GM23248 (cell line): ENCODE data around the gene KRTAP4-3. TPM values are rescaled to one million over a fixed set of nuclear protein-coding genes. Genes with fewer than 3 reads are reported as not detected.
"Not testable (repeated sequence)": the region's sequence is repeated elsewhere in the genome, so short reads cannot be mapped to it uniquely, and the experiment has no call there.

Experiments used
- DNase-seq: peaks from one replicate; pipeline ENCODE4 v3.0.0-alpha.2; 2015
- H2AFZ ChIP-seq: fragments of 200-600 bp; sonication (generic); 2 replicates; pipeline ENCODE4 v1.6.1; 2016; ENCODE audit warnings: antibody characterized with exemption
- H3F3A ChIP-seq: fragments of 200-600 bp; sonication (generic); 2 replicates; pipeline ENCODE4 v1.6.1; 2016; ENCODE audit warnings: mild to moderate bottlenecking, antibody characterized with exemption, mixed run types; ENCODE audit not compliant: insufficient read depth
- H3K27ac ChIP-seq: fragments of 200-600 bp; sonication (generic); 2 replicates; pipeline ENCODE4 v1.5.1; 2016; ENCODE audit warnings: mild to moderate bottlenecking
- H3K27me3 ChIP-seq: fragments of 200-600 bp; sonication (generic); replicated peaks from 2 replicates; pipeline ENCODE4 v1.6.1; 2016; ENCODE audit warnings: mild to moderate bottlenecking; ENCODE audit not compliant: insufficient read depth
- H3K36me3 ChIP-seq: fragments of 200-600 bp; sonication (generic); 2 replicates; pipeline ENCODE4 v1.6.1; 2016; ENCODE audit warnings: low read depth, mild to moderate bottlenecking
- H3K4me1 ChIP-seq: fragments of 200-600 bp; sonication (generic); 2 replicates; pipeline ENCODE4 v1.6.1; 2016; ENCODE audit warnings: mild to moderate bottlenecking; ENCODE audit not compliant: insufficient read depth
- H3K4me2 ChIP-seq: fragments of 200-600 bp; sonication (generic); one replicate; pipeline ENCODE4 v1.6.1; 2016; ENCODE audit warnings: mild to moderate bottlenecking; ENCODE audit not compliant: unreplicated experiment
- H3K4me3 ChIP-seq: fragments of 200-600 bp; sonication (generic); 2 replicates; pipeline ENCODE4 v1.5.1; 2016; ENCODE audit warnings: mild to moderate bottlenecking
- H3K79me2 ChIP-seq: fragments of 200-600 bp; sonication (generic); 2 replicates; pipeline ENCODE4 v1.6.1; 2016; ENCODE audit warnings: mild to moderate bottlenecking; ENCODE audit not compliant: insufficient read depth
- H3K9ac ChIP-seq: fragments of 200-600 bp; sonication (generic); 2 replicates; pipeline ENCODE4 v1.6.1; 2016; ENCODE audit warnings: mild to moderate bottlenecking
- H3K9me2 ChIP-seq: fragments of 200-600 bp; sonication (generic); 2 replicates; pipeline ENCODE4 v1.6.1; 2016; ENCODE audit warnings: mixed run types, mild to moderate bottlenecking, moderate library complexity; ENCODE audit not compliant: insufficient read depth
- H3K9me3 ChIP-seq: fragments of 200-600 bp; sonication (generic); one replicate; pipeline ENCODE4 v1.6.1; 2017; ENCODE audit warnings: low read depth
- H4K20me1 ChIP-seq: fragments of 200-600 bp; sonication (generic); 2 replicates; pipeline ENCODE4 v1.6.0; 2016; ENCODE audit not compliant: insufficient read depth
- EZH2 ChIP-seq: fragments of 200-600 bp; sonication (generic); IDR thresholded peaks from 2 replicates; pipeline ENCODE4 v1.6.1; 2018; ENCODE audit warnings: antibody characterized with exemption, mild to moderate bottlenecking; ENCODE audit not compliant: insufficient read depth, poor library complexity, severe bottlenecking
- EZH2phosphoT487 ChIP-seq: fragments of 200-600 bp; sonication (generic); IDR thresholded peaks from 2 replicates; pipeline ENCODE4 v1.6.1; 2018; ENCODE audit warnings: antibody characterized with exemption, moderate library complexity, mild to moderate bottlenecking, low read depth; ENCODE audit not compliant: insufficient read depth
- WGBS, 2 experiments: methylation state at CpG; one replicate each; pipeline ENCODE4 v1.1.6; 2015 to 2017; ENCODE audit warnings: low lambda C conversion rate in 2 of 2, low coverage in 1 of 2; ENCODE audit errors: missing lambda C conversion rate in 2 of 2; 5-methylcytosine and 5-hydroxymethylcytosine counted together
- in situ Hi-C: fragments of 300-500 bp; cut with MboI; formaldehyde crosslinking; loops from 2 replicates; pipeline ENCODE4 v1.15.0; 2020
- polyA plus RNA-seq: library from polyadenylated mRNA; unstranded; fragments of >200 nt; fragmentation: Nextera tagmentation; extraction: Ambion mirVana; gene quantifications from 2 replicates; pipeline ENCODE4 v1.2.1, GENCODE V29; 2016
- total RNA-seq: library from RNA; depleted of rRNA; stranded (reverse); fragments of >200 nt; shearing (Covaris generic); gene quantifications from 2 replicates; pipeline ENCODE4 v1.2.3, GENCODE V29; 2014

KRTAP4-3 gene
- total and polyA plus RNA-seq, 2 experiments from 2014 or later: not detected

DNA sequence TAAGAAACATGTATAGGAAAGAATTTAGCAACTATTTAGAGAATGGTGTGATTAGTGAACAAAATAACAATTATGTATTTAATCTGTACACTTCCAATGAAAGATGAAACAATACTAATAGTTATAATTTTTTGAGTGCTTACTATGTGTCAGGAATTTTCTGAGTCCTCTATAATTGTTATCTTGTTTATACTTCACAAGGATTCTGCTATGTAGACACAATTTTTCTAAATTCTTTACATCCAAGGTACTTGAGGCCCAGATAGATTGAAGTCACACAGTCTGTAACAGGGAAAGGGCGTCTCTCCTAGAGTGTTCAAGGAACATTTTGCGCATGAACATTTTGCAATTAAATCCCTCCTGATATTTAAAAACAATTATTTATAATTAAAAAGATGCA is 43.0 kb downstream of the KRTAP4-3 start:
- Histone ChIP-seq H3K27ac (no peak overlapping the region), H3K9me3 (no peaks in the 10 kb centered on the region), H3K9ac (no peak overlapping the region), H3K27me3 (no peaks in the 10 kb centered on the region), H3K4me2 (no peak overlapping the region), H2AFZ (no peak overlapping the region), H4K20me1 (no peaks in the 10 kb centered on the region), H3K9me2 (no peaks in the 10 kb centered on the region), H3K79me2 (no peaks in the 10 kb centered on the region), H3K4me3 (no peak overlapping the region), H3F3A (peaks cover 7% of the 10 kb centered on the region), H3K4me1 (peaks cover 13% of the 10 kb centered on the region), H3K36me3 (no peaks in the 10 kb centered on the region)
- TF ChIP-seq EZH2 (no peak), EZH2phosphoT487 (no peak)
- DNase-seq: no peak
- WGBS, 2 experiments: 97 to 100% methylated on average over 2 of the region's 2 CpGs
- in situ Hi-C loops: no loop called here

DNA sequence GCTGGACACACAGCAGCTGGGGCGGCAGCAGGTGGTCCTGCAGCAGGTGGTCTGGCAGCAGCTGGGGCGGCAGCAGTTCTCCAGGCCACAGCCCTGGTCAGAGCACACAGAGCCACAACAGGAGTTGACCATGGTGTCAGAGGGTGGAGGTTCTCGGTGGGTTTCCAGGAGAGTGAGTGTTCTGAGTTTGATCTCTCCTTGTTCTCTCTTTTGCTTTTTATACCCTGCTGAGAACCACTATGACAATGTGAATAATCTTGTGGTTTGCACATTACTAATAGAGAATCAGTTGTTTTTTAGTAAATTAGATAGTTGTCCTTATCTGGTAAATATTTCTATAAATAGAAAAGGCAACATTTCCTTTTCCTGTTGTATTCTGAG is 44.0 kb downstream of the KRTAP4-3 start, which contains the start of gene KRTAP4-12:
TSS of gene KRTAP4-12 (minus strand) at position 192 of the 381 bp plus-strand sequence. CDS start at position 132, 60 bp downstream.
- H3K27ac ChIP-seq, H3K27me3 ChIP-seq, in situ Hi-C loops: not testable (repeated sequence)

DNA sequence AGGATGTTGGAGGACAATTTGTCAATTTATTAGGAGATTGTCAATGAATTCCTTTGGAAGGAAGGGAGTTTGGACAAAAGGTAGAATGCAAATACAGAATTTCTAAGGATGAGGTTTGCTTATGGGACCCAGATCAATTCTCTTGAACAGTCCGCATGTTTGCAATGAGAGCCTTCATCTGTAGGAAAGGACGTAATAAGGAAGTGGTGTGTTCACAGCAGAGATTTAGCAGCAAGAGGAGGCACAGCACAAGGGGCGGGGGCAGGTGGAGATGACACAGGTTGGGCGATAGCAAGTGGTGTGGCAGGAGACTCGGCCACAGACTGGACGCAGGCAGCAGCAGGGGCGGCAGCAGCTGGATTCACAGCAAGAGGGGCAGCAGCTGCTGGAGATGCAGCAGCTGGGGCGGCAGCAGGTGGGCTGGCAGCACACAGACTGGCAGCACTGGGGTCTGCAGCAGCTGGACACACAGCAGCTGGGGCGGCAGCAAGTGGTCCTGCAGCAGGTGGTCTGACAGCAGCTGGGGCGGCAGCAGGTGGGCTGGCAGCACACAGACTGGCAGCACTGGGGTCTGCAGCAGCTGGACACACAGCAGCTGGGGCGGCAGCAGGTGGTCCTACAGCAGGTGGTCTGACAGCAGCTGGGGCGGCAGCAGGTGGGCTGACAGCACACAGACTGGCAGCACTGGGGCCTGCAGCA is 44.6 kb downstream of the KRTAP4-3 start:
- H3K4me2 ChIP-seq, H3K9me3 ChIP-seq, H2AFZ ChIP-seq, H3K9me2 ChIP-seq, H3K4me3 ChIP-seq, H3K79me2 ChIP-seq, H3K27ac ChIP-seq, H3K9ac ChIP-seq, H4K20me1 ChIP-seq, DNase-seq, H3F3A ChIP-seq, H3K27me3 ChIP-seq, H3K36me3 ChIP-seq, in situ Hi-C loops: not testable (repeated sequence)
- 79 to 82% methylated on average over 8 to 12 of the region's 12 CpGs for WGBS, 2 experiments
- H3K4me1 ChIP-seq: peaks cover 13% of the 10 kb centered on the region

More for the DNA sequence above, 44.0 kb downstream of the KRTAP4-3 start, which contains the start of gene KRTAP4-12:
- H3K9me2 ChIP-seq, H3K4me3 ChIP-seq, H2AFZ ChIP-seq, H3K4me2 ChIP-seq, H3K9ac ChIP-seq, H3K79me2 ChIP-seq, H3K36me3 ChIP-seq, H4K20me1 ChIP-seq, H3F3A ChIP-seq, DNase-seq, H3K9me3 ChIP-seq: not testable (repeated sequence)
- 57 to 63% methylated on average over 2 to 3 of the region's 3 CpGs for WGBS, 2 experiments
- peaks cover 13% of the 10 kb centered on the region for H3K4me1 ChIP-seq

DNA sequence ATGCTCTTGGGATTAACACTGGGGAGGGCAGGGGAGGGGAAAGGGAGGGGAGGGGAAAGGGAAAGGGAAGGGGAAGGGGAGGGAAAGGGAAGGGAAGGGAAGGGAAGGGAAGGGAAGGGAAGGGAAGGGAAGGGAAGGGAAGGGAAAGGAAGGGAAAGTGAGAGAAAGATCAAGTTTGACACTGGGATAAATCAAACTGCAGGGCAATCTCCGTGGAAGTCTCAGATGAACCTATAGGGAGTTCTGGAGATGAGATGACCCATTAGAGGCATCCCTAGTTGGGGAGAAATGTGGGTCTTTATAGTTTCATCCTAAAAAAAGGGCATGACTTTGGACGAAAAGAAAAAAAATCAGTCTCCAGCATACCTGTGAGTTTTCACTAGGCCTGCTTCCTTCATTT is 46.3 kb downstream of the KRTAP4-3 start:
- Histone ChIP-seq H3K9me2 (no peaks in the 10 kb centered on the region), H3K9me3 (no peaks in the 10 kb centered on the region), H3K27ac (no peak overlapping the region), H3K79me2 (no peaks in the 10 kb centered on the region), H3K27me3 (no peaks in the 10 kb centered on the region), H3K4me1 (peaks cover 13% of the 10 kb centered on the region), H3K9ac (no peak overlapping the region), H3K36me3 (no peaks in the 10 kb centered on the region), H3F3A (peaks cover 7% of the 10 kb centered on the region), H4K20me1 (no peaks in the 10 kb centered on the region), H3K4me2 (no peak overlapping the region), H3K4me3 (no peak overlapping the region), H2AFZ (no peak overlapping the region)
- no peak for DNase-seq
- in situ Hi-C loops: no loop called here
- no peak for TF ChIP-seq EZH2phosphoT487
- TF ChIP-seq EZH2: no peak
- 66 to 78% methylated on average over 2 of the region's 2 CpGs for WGBS, 2 experiments

DNA sequence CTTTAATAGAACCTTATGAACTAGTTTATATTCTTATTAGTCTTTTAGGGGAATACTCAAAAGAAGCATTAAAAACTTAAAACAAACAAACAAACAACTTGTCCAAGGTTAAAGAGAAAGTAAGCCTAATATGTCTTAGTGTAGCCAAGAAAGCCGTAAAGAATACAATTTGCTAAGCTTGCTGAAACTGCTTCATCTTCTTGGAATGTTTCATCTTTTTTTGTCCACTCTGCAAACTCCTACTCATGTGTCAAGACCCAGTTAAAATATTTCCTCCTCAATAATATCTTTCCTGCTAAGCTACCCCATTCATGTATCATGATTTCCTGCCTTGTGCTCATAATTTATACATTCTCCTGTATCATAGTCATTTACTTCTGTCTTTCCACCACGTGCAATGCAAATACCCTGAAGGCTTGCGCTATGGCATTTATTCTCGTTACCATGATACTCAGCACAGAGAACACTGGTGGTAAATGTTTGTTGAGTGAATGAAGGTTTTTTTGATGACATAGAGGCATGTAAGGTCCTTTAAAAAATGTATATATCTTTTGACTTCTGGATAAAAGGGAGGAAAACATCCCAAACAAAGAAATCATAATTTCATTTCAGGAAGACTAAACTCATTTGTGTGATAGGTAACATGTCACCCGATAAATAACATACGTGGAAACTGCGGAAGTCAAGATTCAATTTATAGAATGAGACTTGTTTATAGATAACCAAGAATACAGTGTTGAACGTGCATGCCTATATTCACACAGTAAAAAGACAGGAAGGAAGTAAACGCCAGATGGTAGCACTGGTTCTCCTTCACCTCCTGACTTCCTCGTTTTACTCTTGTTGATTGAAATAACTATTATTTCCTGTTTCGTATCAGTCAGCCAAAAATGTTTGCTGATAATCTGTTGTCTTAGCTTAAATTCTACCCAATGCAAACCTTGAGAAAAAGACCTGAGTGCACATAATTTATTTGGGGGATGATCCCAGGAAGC is 48.0 kb downstream of the KRTAP4-3 start:
- in situ Hi-C loops, H3F3A ChIP-seq, H3K27me3 ChIP-seq, H4K20me1 ChIP-seq, H3K9ac ChIP-seq, H3K4me3 ChIP-seq, H3K79me2 ChIP-seq, H2AFZ ChIP-seq, H3K4me2 ChIP-seq, H3K36me3 ChIP-seq, H3K27ac ChIP-seq, H3K9me3 ChIP-seq, H3K9me2 ChIP-seq, DNase-seq: not testable (repeated sequence)
- WGBS, 2 experiments: 65 to 66% methylated on average over 11 of the region's 11 CpGs
- H3K4me1 ChIP-seq: peaks cover 13% of the 10 kb centered on the region
